ENCODE results near the gene ADGRL1. TPM values are rescaled to one million over a fixed set of nuclear protein-coding genes. Genes with fewer than 3 reads are reported as not detected.

The ADGRL1 gene
- total RNA-seq, 1 donor from 2014 or later = 12.4 TPM

DNA sequence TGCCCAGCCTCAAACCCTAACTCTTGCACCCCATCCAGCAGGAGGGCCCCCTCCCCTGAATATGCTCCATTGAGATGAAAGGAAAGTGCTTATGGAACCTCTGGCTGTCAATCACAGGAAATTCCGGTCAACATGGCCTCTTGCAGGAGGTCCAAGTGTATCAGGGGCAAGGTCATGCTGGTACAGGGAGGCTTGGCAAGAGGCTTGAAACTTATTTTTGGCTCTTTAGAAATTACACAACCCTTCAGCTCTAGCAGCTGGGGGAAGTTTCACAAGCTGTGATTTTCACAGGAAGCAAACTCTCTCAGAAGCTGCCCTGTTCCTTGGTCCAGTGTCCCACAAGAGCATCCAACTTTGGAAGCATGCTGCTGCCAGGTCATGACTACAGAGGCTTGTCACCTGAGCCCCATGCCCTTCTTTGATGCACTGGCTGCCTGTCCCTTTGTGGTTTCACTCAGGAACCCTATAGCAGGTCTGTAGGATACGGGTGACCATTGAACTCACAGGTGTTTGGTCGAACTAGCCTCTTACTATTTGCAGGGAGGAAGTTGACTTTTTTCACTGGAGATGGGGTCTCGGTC lies 78.0 kb downstream of the ADGRL1 start:
- no peak for DNase-seq (ENCODE audit: low spot score)
- H3K36me3 Mint-ChIP-seq (ENCODE audit: low read depth) = peaks cover 3% of the 10 kb centered on the region
- intact Hi-C loops (cut with micrococcal nuclease) = no loop called here
- no peak overlapping the region for H3K27ac Mint-ChIP-seq
- H3K4me1 Mint-ChIP-seq (ENCODE audit: low read depth) = no peaks in the 10 kb centered on the region
- H3K27me3 Mint-ChIP-seq (ENCODE audit: insufficient read depth) = no peaks in the 10 kb centered on the region
- no peaks in the 10 kb centered on the region for H3K9me3 Mint-ChIP-seq
- no peak overlapping the region for H3K4me3 Mint-ChIP-seq

DNA sequence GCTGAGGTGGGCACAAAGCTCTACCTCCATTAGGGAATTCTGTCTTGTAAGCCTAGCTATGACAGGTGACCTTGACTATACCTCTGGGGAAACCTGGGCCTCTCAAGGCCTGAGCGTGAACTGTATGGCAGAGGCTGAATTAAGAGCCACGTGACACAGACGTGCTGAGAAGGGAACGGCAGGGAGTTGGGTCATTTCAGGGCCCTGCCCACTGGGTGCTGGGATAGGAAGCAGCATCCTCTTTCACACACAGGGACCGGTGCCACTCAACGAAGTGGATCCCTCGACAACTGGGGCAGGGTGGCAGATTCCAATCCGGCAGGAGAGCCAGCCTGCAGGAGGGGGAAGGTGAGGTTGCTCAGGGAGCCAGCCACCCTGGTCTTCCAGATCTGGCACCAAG lies 78.8 kb downstream of the ADGRL1 start:
- Mint-ChIP-seq H3K27ac (no peak overlapping the region), H3K4me1 (ENCODE audit: low read depth) (no peaks in the 10 kb centered on the region), H3K9me3 (no peaks in the 10 kb centered on the region), H3K27me3 (ENCODE audit: insufficient read depth) (no peaks in the 10 kb centered on the region), H3K36me3 (ENCODE audit: low read depth) (peaks cover 4% of the 10 kb centered on the region), H3K4me3 (no peak overlapping the region)
- intact Hi-C loops (cut with micrococcal nuclease) = no loop called here
- no peak for DNase-seq (ENCODE audit: low spot score)

DNA sequence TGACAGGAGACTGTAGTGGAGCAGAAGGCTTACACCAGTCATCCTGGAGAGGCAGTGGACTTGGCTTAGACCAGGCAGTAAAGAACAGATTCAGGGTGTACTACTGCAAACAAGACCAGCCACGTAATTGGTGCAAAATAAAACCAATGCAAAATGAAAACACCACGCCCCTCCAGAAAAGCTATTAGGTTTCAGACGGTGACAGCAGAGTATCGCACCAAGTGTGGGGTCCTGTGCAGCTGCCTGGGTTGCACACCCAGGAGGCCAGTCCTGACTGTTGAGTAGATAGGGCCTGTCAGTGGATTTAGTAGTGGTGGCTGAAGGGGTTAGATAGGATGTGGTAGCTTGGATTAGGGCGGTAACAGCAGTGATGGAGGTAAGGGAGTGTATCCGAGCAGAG lies 83.0 kb downstream of the ADGRL1 start:
- Mint-ChIP-seq H3K36me3 (ENCODE audit: low read depth) (peaks cover 6% of the 10 kb centered on the region), H3K27ac (no peak overlapping the region), H3K4me1 (ENCODE audit: low read depth) (peaks cover 11% of the 10 kb centered on the region), H3K27me3 (ENCODE audit: insufficient read depth) (peaks cover 2% of the 10 kb centered on the region), H3K9me3 (no peaks in the 10 kb centered on the region), H3K4me3 (no peak overlapping the region)
- no peak for DNase-seq (ENCODE audit: low spot score)
- intact Hi-C loops (cut with micrococcal nuclease) = no loop called here

DNA sequence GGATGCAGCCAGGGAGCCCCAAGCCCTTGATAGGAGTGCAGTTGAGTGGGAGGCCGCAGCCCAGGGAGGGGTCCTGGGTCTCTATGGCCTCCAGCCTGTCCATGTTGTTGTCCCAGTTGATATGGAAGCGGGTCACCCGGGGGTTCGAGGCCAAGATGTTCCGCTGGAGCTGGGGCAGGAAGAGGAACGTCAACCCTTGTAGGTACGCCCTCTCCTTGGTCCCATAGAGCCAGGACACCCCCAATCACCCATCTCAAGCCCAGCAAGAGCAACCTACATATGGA lies 85.5 kb downstream of the ADGRL1 start:
- peaks cover 6% of the 10 kb centered on the region for H3K36me3 Mint-ChIP-seq (ENCODE audit: low read depth)
- peaks cover 26% of the 10 kb centered on the region for H3K4me1 Mint-ChIP-seq (ENCODE audit: low read depth)
- H3K9me3 Mint-ChIP-seq = no peaks in the 10 kb centered on the region
- no peak overlapping the region for H3K27ac Mint-ChIP-seq
- H3K4me3 Mint-ChIP-seq = no peak overlapping the region
- peaks cover 2% of the 10 kb centered on the region for H3K27me3 Mint-ChIP-seq (ENCODE audit: insufficient read depth)
- DNase-seq (ENCODE audit: low spot score) = no peak
- intact Hi-C loops (cut with micrococcal nuclease) = no loop called here

DNA sequence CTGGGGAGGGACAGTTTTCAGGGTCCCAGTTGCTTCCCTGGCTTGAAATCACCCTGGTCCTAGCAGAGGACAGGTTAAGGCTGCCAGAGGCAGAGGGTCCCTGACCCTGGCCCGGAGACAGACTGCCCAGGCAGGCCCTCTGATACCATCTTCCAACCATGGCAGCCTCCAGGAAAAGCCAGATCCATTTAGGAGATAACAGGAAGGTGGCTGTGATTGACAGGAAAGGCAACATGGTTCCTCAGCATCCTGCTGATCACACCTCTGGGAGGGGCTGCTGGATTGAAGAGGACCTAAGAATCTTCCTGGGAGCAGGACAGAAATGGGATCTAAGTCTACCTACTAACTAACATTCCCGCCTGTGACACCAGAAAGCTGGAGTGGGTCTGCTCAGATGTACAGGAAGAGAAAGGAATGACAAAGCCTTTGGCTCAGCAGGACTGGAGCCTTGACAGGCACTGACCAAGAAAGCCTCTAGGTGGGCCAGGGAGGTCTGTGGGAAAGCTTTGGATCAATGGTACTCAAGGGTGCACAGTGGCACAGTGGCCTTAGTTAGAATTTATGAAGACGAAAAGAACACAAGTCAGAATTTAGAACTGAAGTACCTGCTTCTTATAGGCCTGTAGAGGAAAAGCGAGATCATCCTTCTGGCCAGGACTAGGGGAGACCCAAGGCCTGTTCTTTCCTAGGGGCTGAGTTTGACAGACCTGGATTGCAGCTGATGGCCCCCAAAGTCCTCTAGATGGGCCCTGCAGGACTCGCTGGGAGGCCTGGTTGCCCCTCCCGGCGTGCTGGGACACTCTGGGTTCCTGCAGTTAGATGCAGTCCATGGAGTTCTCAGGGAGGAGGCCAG lies 86.1 kb downstream of the ADGRL1 start:
- H3K36me3 Mint-ChIP-seq (ENCODE audit: low read depth) = peaks cover 6% of the 10 kb centered on the region
- peaks cover 30% of the 10 kb centered on the region for H3K4me1 Mint-ChIP-seq (ENCODE audit: low read depth)
- H3K4me3 Mint-ChIP-seq = peak overlapping the region; percentile 13
- no peak for DNase-seq (ENCODE audit: low spot score)
- peaks cover 2% of the 10 kb centered on the region for H3K27me3 Mint-ChIP-seq (ENCODE audit: insufficient read depth)
- no peaks in the 10 kb centered on the region for H3K9me3 Mint-ChIP-seq
- no peak overlapping the region for H3K27ac Mint-ChIP-seq
- intact Hi-C loops (cut with micrococcal nuclease) = loop anchor here (5.0 to 10.0 kb wide), 2 partner anchors 345 to 523 kb away; partner anchors contain the start of gene C19orf53

DNA sequence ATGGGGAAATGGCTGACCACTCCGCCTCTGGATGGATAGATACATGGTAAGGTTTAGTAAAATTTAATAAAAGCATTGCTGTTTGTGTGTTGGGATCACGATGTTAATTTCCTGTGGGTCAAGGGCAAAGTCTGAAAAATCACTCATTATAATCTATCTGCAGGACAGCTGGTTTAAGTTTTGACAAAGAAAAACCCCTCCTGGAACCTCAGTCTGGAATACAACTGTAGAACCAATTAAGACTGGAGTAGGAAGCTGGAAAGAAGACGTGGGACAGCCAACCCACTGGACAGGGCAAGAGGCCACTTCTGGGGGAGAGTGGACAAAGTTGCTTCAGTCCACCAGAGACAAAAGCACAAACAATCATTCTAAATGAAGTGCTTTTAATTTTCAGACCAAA lies 86.8 kb downstream of the ADGRL1 start:
- H3K4me3 Mint-ChIP-seq = peak overlapping the region; percentile 91
- intact Hi-C loops (cut with micrococcal nuclease) = loop anchor here (5.0 to 10.0 kb wide), 2 partner anchors 344 to 522 kb away; partner anchors contain the start of gene C19orf53
- peaks cover 2% of the 10 kb centered on the region for H3K27me3 Mint-ChIP-seq (ENCODE audit: insufficient read depth)
- H3K36me3 Mint-ChIP-seq (ENCODE audit: low read depth) = peaks cover 6% of the 10 kb centered on the region
- H3K27ac Mint-ChIP-seq = peak overlapping the region; percentile 97
- H3K4me1 Mint-ChIP-seq (ENCODE audit: low read depth) = peaks cover 34% of the 10 kb centered on the region
- H3K9me3 Mint-ChIP-seq = no peaks in the 10 kb centered on the region
- no peak for DNase-seq (ENCODE audit: low spot score)

DNA sequence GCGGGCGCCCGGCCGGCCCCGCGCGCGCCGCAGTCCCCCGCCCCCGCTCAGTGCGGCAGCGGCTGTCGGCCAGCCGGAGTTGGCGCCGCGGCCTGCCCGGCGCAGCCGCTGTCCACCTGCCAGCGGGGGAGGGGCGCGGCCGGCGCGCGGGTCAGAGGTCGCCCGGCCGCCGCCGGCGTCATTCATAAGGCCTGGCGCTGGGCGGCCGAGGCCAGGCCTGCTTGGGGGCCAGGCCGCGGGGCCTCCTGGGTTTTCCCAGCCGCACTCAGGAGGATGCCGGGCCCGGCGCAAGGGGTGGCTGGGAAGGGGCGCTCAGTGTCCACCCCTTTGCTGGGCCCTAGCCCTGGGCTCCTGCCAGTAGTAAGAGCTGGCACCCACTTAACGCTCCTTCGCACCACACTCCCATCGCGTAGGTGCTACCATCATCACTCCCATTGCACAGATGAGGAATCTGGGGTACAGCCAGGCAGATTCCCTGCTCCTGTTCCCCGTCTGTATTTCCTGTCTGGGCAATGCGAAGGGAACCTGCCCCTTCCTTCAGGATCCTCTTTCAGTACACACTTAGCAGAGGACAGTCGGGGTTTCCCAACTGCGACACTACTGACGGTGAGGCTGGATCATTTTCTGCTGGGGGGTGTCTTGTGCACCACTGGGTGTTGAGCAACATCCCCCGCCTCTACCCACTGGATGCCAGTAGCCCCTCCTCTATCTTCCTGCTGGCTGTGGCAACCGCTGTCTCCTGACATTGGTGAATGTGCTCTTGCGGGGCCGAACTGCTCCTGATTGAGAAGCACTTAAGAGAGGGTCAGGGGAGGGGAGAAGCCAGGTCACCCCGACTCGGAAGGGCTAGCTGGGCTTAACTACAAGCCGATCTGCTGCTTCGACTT lies 87.6 kb downstream of the ADGRL1 start:
- Mint-ChIP-seq H3K27me3 (ENCODE audit: insufficient read depth) (peaks cover 2% of the 10 kb centered on the region), H3K4me3 (peak overlapping the region; percentile 91), H3K36me3 (ENCODE audit: low read depth) (peaks cover 6% of the 10 kb centered on the region), H3K27ac (peak overlapping the region; percentile 97), H3K4me1 (ENCODE audit: low read depth) (peaks cover 39% of the 10 kb centered on the region), H3K9me3 (no peaks in the 10 kb centered on the region)
- intact Hi-C loops (cut with micrococcal nuclease) = loop anchor here (1.0 to 10.0 kb wide), 3 partner anchors 18 to 521 kb away; partner anchors contain the start of genes ASF1B and C19orf53
- no peak for DNase-seq (ENCODE audit: low spot score)

DNA sequence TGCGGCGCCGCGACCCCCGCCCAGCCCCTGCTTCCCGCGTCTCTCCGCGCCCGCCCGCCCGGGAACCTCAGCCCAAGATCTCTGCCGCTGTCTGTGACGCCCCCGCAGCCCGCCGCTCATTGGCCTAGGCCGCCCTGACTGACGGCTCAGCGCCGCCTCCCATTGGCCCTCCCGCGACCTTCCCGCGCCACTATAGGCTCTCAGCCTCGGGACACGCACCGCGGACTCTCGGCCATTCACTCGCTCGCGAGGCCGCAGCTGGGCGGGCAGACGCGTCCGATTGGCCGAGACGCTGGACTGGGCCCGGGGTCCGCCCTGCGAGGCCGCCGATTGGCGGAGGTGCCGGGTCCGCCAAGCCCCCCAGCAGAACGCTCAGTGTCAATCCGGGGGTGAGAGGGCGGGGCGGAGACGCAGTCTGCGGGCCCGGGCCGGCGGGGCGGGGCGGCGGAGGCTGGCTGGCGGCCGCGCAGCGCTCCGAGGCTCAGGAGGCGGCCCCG lies 88.3 kb downstream of the ADGRL1 start, which contains the start of gene PRKACA:
Gene PRKACA, minus strand, starts transcription at position 95 of the 497 bp plus-strand sequence. CDS start 215 bp downstream, outside the sequence.
- Mint-ChIP-seq H3K27me3 (ENCODE audit: insufficient read depth) (peaks cover 2% of the 10 kb centered on the region), H3K9me3 (no peaks in the 10 kb centered on the region), H3K27ac (peak within 1 kb of the TSS; percentile 97), H3K4me1 (ENCODE audit: low read depth) (peaks cover 39% of the 10 kb centered on the region), H3K36me3 (ENCODE audit: low read depth) (peaks cover 4% of the 10 kb centered on the region), H3K4me3 (peak within 1 kb of the TSS; percentile 94)
- intact Hi-C loops (cut with micrococcal nuclease) = loop anchor here (1.0 to 10.0 kb wide), 6 partner anchors 19 to 520 kb away; partner anchors contain the start of genes ASF1B and C19orf53
- peak; percentile 99 for DNase-seq (ENCODE audit: low spot score)

DNA sequence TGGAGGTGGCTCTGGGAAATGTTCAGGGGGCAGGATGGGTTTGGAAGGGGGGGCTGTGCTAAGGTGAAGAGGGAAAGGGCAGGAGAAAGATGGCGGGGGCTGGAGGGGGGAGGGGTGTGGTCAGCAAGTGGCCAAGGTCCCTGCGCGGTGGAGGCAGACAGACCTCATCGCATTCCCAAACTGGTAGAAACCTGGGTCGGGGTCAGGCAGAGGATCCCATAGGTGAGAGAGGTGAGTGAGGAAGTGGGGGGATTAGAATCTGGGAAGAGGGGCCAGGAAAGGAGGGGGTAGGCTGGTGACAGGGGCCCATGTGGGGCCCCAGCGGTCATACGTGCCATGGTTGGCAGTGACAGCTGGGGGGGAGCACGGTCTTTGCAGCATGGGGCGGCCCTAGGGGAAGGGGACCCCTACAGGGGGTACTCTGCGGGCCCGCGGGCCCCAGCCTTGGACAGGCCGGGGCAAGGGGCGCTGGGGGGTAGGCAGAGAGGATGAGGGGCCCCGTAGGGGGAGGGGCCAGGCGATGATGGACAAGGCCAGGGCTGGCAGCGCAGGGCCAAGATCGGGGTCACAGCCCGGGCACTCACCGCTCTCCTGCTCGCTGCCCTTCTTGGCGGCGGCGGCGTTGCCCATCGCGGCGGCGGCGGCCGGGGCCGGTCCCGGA lies 88.9 kb downstream of the ADGRL1 start:
- H3K36me3 Mint-ChIP-seq (ENCODE audit: low read depth) = peaks cover 4% of the 10 kb centered on the region
- peaks cover 39% of the 10 kb centered on the region for H3K4me1 Mint-ChIP-seq (ENCODE audit: low read depth)
- intact Hi-C loops (cut with micrococcal nuclease) = loop anchor here (1.0 to 10.0 kb wide), 5 partner anchors 26 to 520 kb away; partner anchors contain the start of gene C19orf53
- peak overlapping the region; percentile 94 for H3K4me3 Mint-ChIP-seq
- peak overlapping the region; percentile 89 for H3K27ac Mint-ChIP-seq
- DNase-seq (ENCODE audit: low spot score) = no peak
- H3K9me3 Mint-ChIP-seq = no peaks in the 10 kb centered on the region
- H3K27me3 Mint-ChIP-seq (ENCODE audit: insufficient read depth) = peaks cover 2% of the 10 kb centered on the region

DNA sequence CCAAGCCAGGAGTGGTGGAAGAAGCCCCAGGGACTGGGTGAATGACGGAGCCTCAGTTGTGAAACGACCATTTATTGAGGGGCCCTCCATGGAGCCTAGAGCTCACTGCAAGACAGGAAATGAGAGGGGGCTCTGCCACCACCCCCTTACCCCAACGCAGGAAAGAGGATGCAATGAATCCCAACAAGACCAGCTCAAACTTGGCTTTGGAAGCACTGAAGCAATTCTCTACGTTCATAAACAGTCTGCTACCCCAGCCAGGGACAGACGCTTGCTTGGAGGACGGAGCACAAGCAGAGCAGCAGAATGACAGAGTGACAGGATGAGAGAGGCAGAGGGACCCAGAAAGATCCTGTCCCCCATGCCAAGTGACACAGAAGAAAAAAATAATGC lies 89.4 kb downstream of the ADGRL1 start:
- intact Hi-C loops (cut with micrococcal nuclease) = loop anchor here (5.0 to 10.0 kb wide), 2 partner anchors 342 to 519 kb away; partner anchors contain the start of gene C19orf53
- peaks cover 39% of the 10 kb centered on the region for H3K4me1 Mint-ChIP-seq (ENCODE audit: low read depth)
- DNase-seq (ENCODE audit: low spot score) = no peak
- H3K27me3 Mint-ChIP-seq (ENCODE audit: insufficient read depth) = peaks cover 2% of the 10 kb centered on the region
- peak overlapping the region; percentile 94 for H3K4me3 Mint-ChIP-seq
- peak overlapping the region; percentile 89 for H3K27ac Mint-ChIP-seq
- H3K36me3 Mint-ChIP-seq (ENCODE audit: low read depth) = peaks cover 4% of the 10 kb centered on the region
- H3K9me3 Mint-ChIP-seq = no peaks in the 10 kb centered on the region

DNA sequence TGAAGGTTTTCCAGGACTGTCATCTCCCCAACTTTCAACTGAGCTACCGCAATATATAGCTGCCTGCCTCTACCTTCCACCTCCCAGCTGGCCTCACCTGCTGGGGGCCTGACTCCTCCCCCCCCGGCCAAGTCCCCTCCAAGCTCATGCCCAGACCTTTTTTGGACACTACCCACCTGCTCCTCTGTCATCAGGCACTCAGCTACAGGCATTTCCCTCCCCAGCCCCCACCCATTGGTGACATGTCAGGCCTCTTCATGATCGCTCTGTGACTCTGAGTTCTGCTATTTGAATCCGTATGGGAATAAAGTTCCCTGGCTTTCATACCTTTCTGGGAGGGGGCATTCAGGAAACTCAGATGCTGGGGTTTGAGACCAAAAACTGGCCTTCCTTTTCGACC lies 90.2 kb downstream of the ADGRL1 start:
- Mint-ChIP-seq H3K36me3 (ENCODE audit: low read depth) (peaks cover 4% of the 10 kb centered on the region), H3K27ac (no peak overlapping the region), H3K4me3 (peak overlapping the region; percentile 94), H3K9me3 (no peaks in the 10 kb centered on the region), H3K27me3 (ENCODE audit: insufficient read depth) (peaks cover 2% of the 10 kb centered on the region), H3K4me1 (ENCODE audit: low read depth) (peaks cover 39% of the 10 kb centered on the region)
- intact Hi-C loops (cut with micrococcal nuclease) = loop anchor here (5.0 to 10.0 kb wide), 2 partner anchors 341 to 518 kb away; partner anchors contain the start of gene C19orf53
- no peak for DNase-seq (ENCODE audit: low spot score)

DNA sequence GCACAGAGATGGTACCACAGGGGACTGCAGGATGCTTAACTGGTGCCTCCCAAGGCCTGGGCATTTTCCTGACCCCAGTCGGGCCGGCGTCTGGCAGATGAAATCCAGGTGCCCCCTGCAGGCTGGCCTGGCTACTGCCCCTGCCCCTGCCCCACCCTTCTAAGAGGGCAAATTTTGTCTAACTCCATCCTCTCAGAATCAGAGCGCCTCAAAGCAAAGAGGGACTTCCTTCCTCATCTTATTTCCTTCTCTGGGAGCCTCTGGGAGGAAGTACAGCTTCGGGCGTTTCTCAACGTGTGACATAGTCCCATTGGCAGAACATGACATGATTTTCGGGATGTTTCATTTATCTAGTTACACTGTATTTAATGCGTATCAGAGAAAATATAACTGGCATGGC lies 91.1 kb downstream of the ADGRL1 start:
- intact Hi-C loops (cut with micrococcal nuclease) = loop anchor here (5.0 to 10.0 kb wide), 2 partner anchors 340 to 518 kb away; partner anchors contain the start of gene C19orf53
- Mint-ChIP-seq H3K27me3 (ENCODE audit: insufficient read depth) (peaks cover 2% of the 10 kb centered on the region), H3K27ac (no peak overlapping the region), H3K36me3 (ENCODE audit: low read depth) (peaks cover 1% of the 10 kb centered on the region), H3K9me3 (no peaks in the 10 kb centered on the region), H3K4me3 (no peak overlapping the region), H3K4me1 (ENCODE audit: low read depth) (peaks cover 39% of the 10 kb centered on the region)
- peak; percentile 22 for DNase-seq (ENCODE audit: low spot score)

All from activated T-helper 1 cell treated with anti-CD3 and anti-CD28 coated beads, Interleukin-12 subunit alpha, Interleukin-12 subunit beta, Interleukin-2, Interleukin-4 antibody, amounts not matched to agents 30 ng/mL and 10 ng/mL and 1 ng/mL, durations not matched to agents 14 hours and 24 hours and 36 hours (primary cell).